K562 (cell line): ENCODE results near the gene LVRN. TPM values are rescaled to one million over a fixed set of nuclear protein-coding genes. Genes with fewer than 3 reads are reported as not detected.

Experiments
- ATAC-seq: fragments of 200-7000 bp; cut with Tn5 transposase; 3 replicates; pipeline ENCODE4 v1.9.1; 2020; ENCODE audit warnings: moderate library complexity
- BruUV-seq: library from RNA; stranded (reverse); fragments of 400-500 nt; replicated peaks from 2 replicates; lab custom pipeline; 2021; lab: Mats Ljungman, UMichigan
- CTCF ChIA-PET: fragments of 300-600 bp; formaldehyde crosslinking; extraction: SDS; loops from one replicate; lab custom pipeline; 2021; ENCODE audit warnings: low intra/inter-chr PET ratio; lab: Yijun Ruan, JAX
- POLR2A ChIA-PET: fragments of 300-600, 350-650 bp; sonication (Branson Sonifier 250); formaldehyde crosslinking; extraction: SDS; loops from one replicate; lab custom pipeline; 2021; ENCODE audit warnings: antibody characterized with exemption, inconsistent platforms; lab: Yijun Ruan, JAX
- DNase-seq, 4 experiments: peaks; one replicate each; pipeline versions ENCODE4 v3.0.0 to v3.0.0-alpha.2; 2011 to 2018; ENCODE audit warnings: low spot score in 3 of 4, mixed read lengths in 3 of 4; ENCODE audit errors: extremely low read depth in 1 of 4
- FAIRE-seq: peaks from 2 replicates; lab custom pipeline; 2011; peaks lifted over from hg19 to GRCh38; lab: Jason Lieb, UNC
- H2AFZ ChIP-seq: 2 replicates; pipeline ENCODE4 v1.6.0; 2011; ENCODE audit warnings: low read depth, low read length, control low read depth, inconsistent platforms
- H3K27ac ChIP-seq: fragments of 200-600 bp; 3 replicates; pipeline ENCODE4 v1.8.0; 2011; ENCODE audit warnings: low read depth, mild to moderate bottlenecking, control low read depth, inconsistent platforms, low read length, moderate library complexity, mixed read lengths; ENCODE audit errors: extremely low read depth
- H3K27me3 ChIP-seq, 2 experiments: fragments of 300-600 bp in 1 of 2; 2 replicates in 1 of 2; 3 replicates in 1 of 2; pipeline versions ENCODE4 v1.6.0 to v1.8.0; 2011; ENCODE audit warnings: inconsistent platforms in 2 of 2, low read length in 2 of 2, mild to moderate bottlenecking in 1 of 2, mixed read lengths in 1 of 2, moderate library complexity in 1 of 2; ENCODE audit not compliant: control insufficient read depth in 2 of 2, insufficient read depth in 2 of 2
- H3K36me3 ChIP-seq: fragments of 300-600 bp; 3 replicates; pipeline ENCODE4 v1.8.0; 2011; ENCODE audit warnings: mild to moderate bottlenecking, low read length, inconsistent platforms; ENCODE audit not compliant: control insufficient read depth, insufficient read depth
- H3K4me1 ChIP-seq, 2 experiments: fragments of 200-600 bp in 1 of 2; replicated peaks in 1 of 2; 2 replicates in 1 of 2; 3 replicates in 1 of 2; pipeline versions ENCODE4 v1.5.1 to v1.8.0; 2011; ENCODE audit warnings: inconsistent platforms in 2 of 2, low read length in 2 of 2, mild to moderate bottlenecking in 1 of 2, mixed read lengths in 1 of 2, moderate library complexity in 1 of 2; ENCODE audit not compliant: control insufficient read depth in 2 of 2, insufficient read depth in 2 of 2
- H3K4me2 ChIP-seq: 2 replicates; pipeline ENCODE4 v1.6.1; 2011; ENCODE audit warnings: low read length, control low read depth, inconsistent platforms, mixed read lengths; ENCODE audit not compliant: insufficient read depth
- H3K4me3 ChIP-seq: fragments of 200-600 bp; sonication (generic), shearing (Covaris generic); 2 replicates; pipeline ENCODE4 v1.5.1; 2016; ENCODE audit warnings: control low read depth, inconsistent platforms
- H3K79me2 ChIP-seq: fragments of 200-600 bp; 3 replicates; pipeline ENCODE4 v1.8.0; 2011; ENCODE audit warnings: low read length, inconsistent platforms; ENCODE audit not compliant: control insufficient read depth, insufficient read depth
- H3K9ac ChIP-seq, 2 experiments: 2 replicates each; pipeline versions ENCODE4 v1.6.0 to v1.6.1; 2011; ENCODE audit warnings: low read depth in 2 of 2, low read length in 2 of 2, control low read depth in 1 of 2, inconsistent platforms in 1 of 2, mild to moderate bottlenecking in 1 of 2, mixed read lengths in 1 of 2; ENCODE audit not compliant: insufficient read depth in 1 of 2
- H3K9me1 ChIP-seq: one replicate; pipeline ENCODE4 v1.6.0; 2011; ENCODE audit warnings: inconsistent platforms, mild to moderate bottlenecking, low read length, moderate library complexity; ENCODE audit not compliant: control insufficient read depth, insufficient read depth
- H3K9me3 ChIP-seq: replicated peaks from 2 replicates; pipeline ENCODE4 v1.5.1; 2011; ENCODE audit warnings: low read depth, low read length, inconsistent platforms; ENCODE audit not compliant: control insufficient read depth, insufficient read depth
- H4K20me1 ChIP-seq: replicated peaks from 2 replicates; pipeline ENCODE4 v1.6.1; 2011; ENCODE audit warnings: low read length, inconsistent platforms, mixed read lengths; ENCODE audit not compliant: control insufficient read depth, insufficient read depth
- HLTF ChIP-seq: fragments of 450-650 bp; IDR thresholded peaks from 2 replicates; pipeline ENCODE4 v1.6.1; 2016
- MAX ChIP-seq: sonication (generic); formaldehyde crosslinking; IDR thresholded peaks from 2 replicates; pipeline ENCODE4 v1.9.0; 2022; ENCODE audit warnings: mild to moderate bottlenecking, missing genetic modification reagents
- NR0B1 ChIP-seq: fragments of 450-650 bp; IDR thresholded peaks from one replicate; pipeline ENCODE4 v1.6.1; 2018; ENCODE audit warnings: mild to moderate bottlenecking, moderate library complexity; ENCODE audit not compliant: partially characterized antibody
- POLR2AphosphoS5 ChIP-seq: IDR thresholded peaks from 2 replicates; pipeline ENCODE4 v1.6.1; 2011; ENCODE audit warnings: mild to moderate bottlenecking, low read depth, low read length, moderate library complexity; ENCODE audit not compliant: control insufficient read depth, insufficient read depth
- RBM17 ChIP-seq: fragments of 200-400 bp; formaldehyde crosslinking; IDR thresholded peaks from 2 replicates; pipeline ENCODE4 v1.6.1; 2017; ENCODE audit warnings: low read depth, mild to moderate bottlenecking, low read length, borderline replicate concordance
- RUNX1 ChIP-seq: sonication (generic); IDR thresholded peaks from 2 replicates; pipeline ENCODE4 v1.6.1; 2016; ENCODE audit warnings: antibody characterized with exemption, low read depth
- SAFB2 ChIP-seq: fragments of 200-400 bp; formaldehyde crosslinking; IDR thresholded peaks from 2 replicates; pipeline ENCODE4 v1.6.1; 2018; ENCODE audit warnings: borderline replicate concordance, low read length, low read depth, moderate library complexity; ENCODE audit not compliant: severe bottlenecking
- ZNF324 ChIP-seq: fragments of 250-450 bp; sonication (Bioruptor Pico); IDR thresholded peaks from 2 replicates; pipeline ENCODE4 v1.4.0; 2020; ENCODE audit warnings: mild to moderate bottlenecking
- ZNF551 ChIP-seq: fragments of 250-450 bp; sonication (Bioruptor Pico); IDR thresholded peaks from 2 replicates; pipeline ENCODE4 v1.5.0; 2021; ENCODE audit warnings: mild to moderate bottlenecking, moderate library complexity
- ZNF717 ChIP-seq: fragments of 250-450 bp; sonication (Bioruptor Pico); IDR thresholded peaks from 2 replicates; pipeline ENCODE4 v1.5.0; 2021
- WGBS: fragments of 100-300 bp; shearing (Covaris generic); methylation state at CpG from one replicate; pipeline ENCODE4 v1.1.6; 2016; ENCODE audit warnings: low coverage, mixed read lengths; ENCODE audit not compliant: insufficient coverage; ENCODE audit errors: missing lambda C conversion rate; 5-methylcytosine and 5-hydroxymethylcytosine counted together
- in situ Hi-C: fragments of 300-500 bp; cut with MboI; formaldehyde crosslinking; loops from 4 replicates; pipeline ENCODE4 v1.15.0; 2018; ENCODE audit warnings: inconsistent platforms, mixed read lengths
- intact Hi-C: fragments of 100-400 bp; cut with micrococcal nuclease; formaldehyde crosslinking; loops from 2 replicates; pipeline ENCODE4 v1.14.2; 2022
- polyA plus RNA-seq, 8 experiments: library from polyadenylated mRNA; depleted of rRNA in 4 of 8; stranded (reverse) in 5 of 8; unstranded in 3 of 8; fragments of >200 nt; fragmentation: Nextera tagmentation in 2 of 8; fragmentation: Illumina TruSeq in 1 of 8; extraction: Ambion mirVana in 2 of 8; extraction: Trizol in 1 of 8; gene quantifications; 2 replicates each; pipeline versions ENCODE4 v1.2.1 to v1.2.3, GENCODE V29; 2011 to 2014; ENCODE audit warnings: inconsistent platforms in 1 of 8, missing spikeins in 1 of 8
- total RNA-seq, 7 experiments: library from RNA; depleted of rRNA in 6 of 7; stranded (reverse); fragments of >200 nt in 6 of 7; fragmentation: Illumina TruSeq in 2 of 7; extraction: Trizol in 2 of 7; gene quantifications; 2 replicates each; pipeline versions ENCODE4 v1.2.1 to v1.2.3, GENCODE V29; 2011 to 2021; ENCODE audit warnings: low replicate concordance in 1 of 7
- TF ChIP-seq, protein P1 (sequence below): fragments of 450-650 bp; IDR thresholded peaks from 2 replicates; pipeline ENCODE4 v1.6.1; 2016; ENCODE audit warnings: missing biosample characterization, missing genetic modification characterization
- TF ChIP-seq, protein P2 (sequence below): sonication (generic); formaldehyde crosslinking; IDR thresholded peaks from 2 replicates; pipeline ENCODE4 v1.9.0; 2022; ENCODE audit warnings: mild to moderate bottlenecking, missing genetic modification reagents

Gene LVRN
- total and polyA plus RNA-seq, 9 of the 15 experiments (the other 6 are each of a cell fraction or from before 2014, with no cell fraction given): 2.6 to 5.3 (median 4.1) TPM

DNA sequence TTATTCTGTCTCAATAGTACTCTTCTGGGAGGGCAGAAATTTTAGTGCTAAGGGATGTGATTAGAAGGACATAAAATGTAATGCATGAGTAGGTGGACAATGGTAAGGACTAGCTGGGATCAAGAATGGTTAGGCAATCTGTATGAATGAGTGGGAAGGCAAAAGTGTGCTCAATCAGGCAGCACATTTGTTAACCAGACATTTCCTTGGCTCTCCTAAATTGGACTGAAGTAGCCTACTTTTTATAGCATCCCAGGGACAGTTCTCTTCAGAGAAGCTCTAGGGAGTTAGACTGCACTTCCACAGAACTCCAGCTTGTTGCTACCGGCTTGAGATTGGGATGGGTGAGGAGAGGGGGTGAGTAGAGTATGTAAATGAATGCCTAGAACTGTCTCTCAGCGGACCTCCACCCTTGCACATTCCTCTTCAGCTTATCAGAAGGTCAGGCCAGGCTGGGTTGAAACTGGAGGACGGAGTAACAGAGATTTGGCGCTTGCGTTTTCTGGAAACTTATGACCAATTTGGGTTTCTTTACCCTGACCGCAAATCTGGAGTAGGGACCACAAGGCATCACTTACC lies 51.0 kb downstream of the LVRN start:
- ATAC-seq (no peak; the same call in 2 of the 3 replicates), DNase-seq (no peak), FAIRE-seq (no peak)
- no peaks in the 10 kb centered on the region for H3K79me2 ChIP-seq
- no peaks in the 10 kb centered on the region for H3K36me3 ChIP-seq
- H4K20me1 ChIP-seq: no peaks in the 10 kb centered on the region
- H3K4me2 ChIP-seq: no peak overlapping the region
- TF ChIP-seq SAFB2: no peak
- no peak for TF ChIP-seq RBM17
- TF ChIP-seq ZNF324 (CRISPR knock-in tag): no peak
- TF ChIP-seq MAX (CRISPR knock-in tag): no peak
- no peak for TF ChIP-seq POLR2AphosphoS5
- TF ChIP-seq RUNX1: no peak
- TF ChIP-seq, protein P1, sequence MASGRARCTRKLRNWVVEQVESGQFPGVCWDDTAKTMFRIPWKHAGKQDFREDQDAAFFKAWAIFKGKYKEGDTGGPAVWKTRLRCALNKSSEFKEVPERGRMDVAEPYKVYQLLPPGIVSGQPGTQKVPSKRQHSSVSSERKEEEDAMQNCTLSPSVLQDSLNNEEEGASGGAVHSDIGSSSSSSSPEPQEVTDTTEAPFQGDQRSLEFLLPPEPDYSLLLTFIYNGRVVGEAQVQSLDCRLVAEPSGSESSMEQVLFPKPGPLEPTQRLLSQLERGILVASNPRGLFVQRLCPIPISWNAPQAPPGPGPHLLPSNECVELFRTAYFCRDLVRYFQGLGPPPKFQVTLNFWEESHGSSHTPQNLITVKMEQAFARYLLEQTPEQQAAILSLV: no peak
- no peak for TF ChIP-seq HLTF
- TF ChIP-seq, protein P2, sequence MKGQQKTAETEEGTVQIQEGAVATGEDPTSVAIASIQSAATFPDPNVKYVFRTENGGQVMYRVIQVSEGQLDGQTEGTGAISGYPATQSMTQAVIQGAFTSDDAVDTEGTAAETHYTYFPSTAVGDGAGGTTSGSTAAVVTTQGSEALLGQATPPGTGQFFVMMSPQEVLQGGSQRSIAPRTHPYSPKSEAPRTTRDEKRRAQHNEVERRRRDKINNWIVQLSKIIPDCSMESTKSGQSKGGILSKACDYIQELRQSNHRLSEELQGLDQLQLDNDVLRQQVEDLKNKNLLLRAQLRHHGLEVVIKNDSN (CRISPR knock-in tag): no peak
- no peak for TF ChIP-seq ZNF717 (CRISPR knock-in tag)
- no peak for TF ChIP-seq ZNF551 (CRISPR knock-in tag)
- TF ChIP-seq NR0B1: no peak
- H3K9me3 ChIP-seq: no peaks in the 10 kb centered on the region
- BruUV-seq: no TSS peak
- in situ Hi-C loops (no loop called here), intact Hi-C loops (no loop called here)
- no peak overlapping the region for H2AFZ ChIP-seq
- ChIA-PET POLR2A (no interaction called here), CTCF (no interaction called here)
- no peaks in the 10 kb centered on the region for H3K27me3 ChIP-seq
- no peak overlapping the region for H3K9ac ChIP-seq
- H3K4me3 ChIP-seq: no peak overlapping the region
- WGBS: 1% methylated on average over 6 of the region's 6 CpGs
- H3K9me1 ChIP-seq: no peaks in the 10 kb centered on the region
- H3K27ac ChIP-seq: no peak overlapping the region
- H3K4me1 ChIP-seq: no peaks in the 10 kb centered on the region
